HEK293T (cell line): ENCODE results near the gene C17orf50.

ENCODE experiments used
- CTCF ChIA-PET: fragments of 350-600 bp; formaldehyde crosslinking; extraction: SDS; loops from one replicate; lab custom pipeline; 2021; ENCODE audit warnings: antibody characterized with exemption, inconsistent platforms; lab: Yijun Ruan, JAX
- POLR2A ChIA-PET: fragments of 350-600 bp; formaldehyde crosslinking; extraction: SDS; loops from one replicate; lab custom pipeline; 2020; ENCODE audit warnings: antibody characterized with exemption, inconsistent platforms; lab: Yijun Ruan, JAX
- DNase-seq: peaks from one replicate; pipeline ENCODE4 v3.0.0; 2012; ENCODE audit warnings: mixed read lengths; ENCODE audit errors: extremely low spot score
- ARNT ChIP-seq: fragments of 450-650 bp; IDR thresholded peaks from 2 replicates; pipeline ENCODE4 v1.6.1; 2017; ENCODE audit warnings: mild to moderate bottlenecking
- BHLHE40 ChIP-seq: fragments of 450-650 bp; IDR thresholded peaks from 2 replicates; pipeline ENCODE4 v1.6.1; 2016; ENCODE audit warnings: mild to moderate bottlenecking, moderate library complexity, borderline replicate concordance
- CTBP1 ChIP-seq: fragments of 450-650 bp; IDR thresholded peaks from 2 replicates; pipeline ENCODE4 v1.6.1; 2016; ENCODE audit warnings: borderline replicate concordance
- ELF4 ChIP-seq: fragments of 450-650 bp; IDR thresholded peaks from 2 replicates; pipeline ENCODE4 v1.6.1; 2017; ENCODE audit warnings: antibody characterized with exemption
- FOXA1 ChIP-seq: fragments of 450-650 bp; IDR thresholded peaks from 2 replicates; pipeline ENCODE4 v1.6.1; 2016; ENCODE audit warnings: mild to moderate bottlenecking
- FOXK2 ChIP-seq: fragments of 450-650 bp; IDR thresholded peaks from 2 replicates; pipeline ENCODE4 v1.6.1; 2016; ENCODE audit warnings: mild to moderate bottlenecking
- FOXM1 ChIP-seq: fragments of 450-650 bp; IDR thresholded peaks from 2 replicates; pipeline ENCODE4 v1.6.1; 2017; ENCODE audit warnings: mild to moderate bottlenecking, borderline replicate concordance
- HDGF ChIP-seq: fragments of 450-650 bp; IDR thresholded peaks from 2 replicates; pipeline ENCODE4 v1.6.1; 2017; ENCODE audit warnings: antibody characterized with exemption, borderline replicate concordance
- L3MBTL2 ChIP-seq: fragments of 450-650 bp; conservative IDR thresholded peaks from 2 replicates; pipeline ENCODE4 v1.6.1; 2016; ENCODE audit warnings: mild to moderate bottlenecking
- LEF1 ChIP-seq: fragments of 450-650 bp; IDR thresholded peaks from 2 replicates; pipeline ENCODE4 v1.6.1; 2017; ENCODE audit warnings: mild to moderate bottlenecking, borderline replicate concordance
- NFRKB ChIP-seq: fragments of 450-650 bp; IDR thresholded peaks from 2 replicates; pipeline ENCODE4 v1.6.1; 2016; ENCODE audit warnings: mild to moderate bottlenecking, moderate library complexity
- SP1 ChIP-seq: fragments of 450-650 bp; IDR thresholded peaks from 2 replicates; pipeline ENCODE4 v1.6.1; 2017
- SUZ12 ChIP-seq: fragments of 450-650 bp; IDR thresholded peaks from 2 replicates; pipeline ENCODE4 v1.6.1; 2016; ENCODE audit warnings: mild to moderate bottlenecking
- TARDBP ChIP-seq: fragments of 450-650 bp; IDR thresholded peaks from 2 replicates; pipeline ENCODE4 v1.6.1; 2016
- ZNF384 ChIP-seq: fragments of 450-650 bp; IDR thresholded peaks from 2 replicates; pipeline ENCODE4 v1.6.1; 2016
- TF ChIP-seq, protein P1 (sequence below): fragments of 450-650 bp; IDR thresholded peaks from 2 replicates; pipeline ENCODE4 v1.6.1; 2016

Gene C17orf50

DNA sequence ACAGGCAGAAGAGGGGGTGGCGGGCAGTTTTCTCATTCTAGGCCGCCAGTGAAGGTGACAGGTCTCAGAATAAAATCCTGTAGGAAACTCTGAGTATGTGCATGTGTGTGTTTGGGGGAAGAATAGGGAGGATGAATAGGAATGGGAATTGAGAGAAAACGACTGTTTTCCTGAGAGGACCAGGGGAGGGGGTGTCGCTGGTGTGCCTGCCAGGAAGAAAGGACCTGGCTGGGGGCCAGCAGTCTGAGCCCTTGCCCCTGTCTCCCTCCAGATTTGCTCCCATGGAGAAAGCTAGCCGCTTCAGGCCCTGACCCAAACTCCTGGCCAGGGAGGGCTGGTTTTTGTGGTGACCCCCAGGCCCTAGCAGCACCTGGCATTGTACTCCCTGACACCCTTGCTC is 14.4 kb downstream of the C17orf50 start:
- ChIA-PET POLR2A (interaction anchor here (0.7 to 1.9 kb wide), 2 partner anchors 14 to 34 kb away, joined by 3 to 8 read pairs; partner anchors contain the start of gene TAF15), CTCF (interaction anchor here (0.7 kb wide), 1 partner anchor 12 kb away, joined by 3 read pairs; no protein-coding TSS in a partner anchor)
- DNase-seq: no peak
- TF ChIP-seq CTBP1: no peak
- TF ChIP-seq LEF1: no peak
- TF ChIP-seq SP1: no peak
- no peak for TF ChIP-seq ZNF384
- no peak for TF ChIP-seq SUZ12
- no peak for TF ChIP-seq ARNT

DNA sequence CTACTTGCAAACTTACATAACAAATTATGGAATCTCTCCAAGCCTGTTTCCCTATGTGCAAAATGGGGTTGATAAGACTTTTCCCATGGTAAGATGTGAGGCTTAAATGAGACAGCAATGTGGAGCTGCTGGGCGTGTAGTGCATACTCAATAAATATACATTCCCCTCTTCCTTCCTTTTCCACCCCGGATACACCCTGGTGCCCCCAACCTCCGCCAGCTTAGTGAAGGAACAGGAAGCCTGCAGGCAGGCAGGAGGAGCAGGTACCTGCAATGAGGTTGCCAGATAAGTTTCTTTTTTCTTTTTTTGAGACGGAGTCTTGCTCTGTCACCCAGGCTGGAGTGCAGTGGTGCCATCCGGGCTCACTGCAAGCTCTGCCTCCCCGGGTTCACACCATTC is 14.9 kb downstream of the C17orf50 start:
- ChIA-PET CTCF (no interaction called here), POLR2A (interaction anchor here (0.7 to 1.9 kb wide), 2 partner anchors 13 to 33 kb away, joined by 3 to 8 read pairs; partner anchors contain the start of gene TAF15)
- TF ChIP-seq, protein P1, sequence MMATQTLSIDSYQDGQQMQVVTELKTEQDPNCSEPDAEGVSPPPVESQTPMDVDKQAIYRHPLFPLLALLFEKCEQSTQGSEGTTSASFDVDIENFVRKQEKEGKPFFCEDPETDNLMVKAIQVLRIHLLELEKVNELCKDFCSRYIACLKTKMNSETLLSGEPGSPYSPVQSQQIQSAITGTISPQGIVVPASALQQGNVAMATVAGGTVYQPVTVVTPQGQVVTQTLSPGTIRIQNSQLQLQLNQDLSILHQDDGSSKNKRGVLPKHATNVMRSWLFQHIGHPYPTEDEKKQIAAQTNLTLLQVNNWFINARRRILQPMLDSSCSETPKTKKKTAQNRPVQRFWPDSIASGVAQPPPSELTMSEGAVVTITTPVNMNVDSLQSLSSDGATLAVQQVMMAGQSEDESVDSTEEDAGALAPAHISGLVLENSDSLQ: no peak
- no peak for TF ChIP-seq BHLHE40
- no peak for TF ChIP-seq ZNF384
- TF ChIP-seq FOXK2: no peak
- no peak for TF ChIP-seq ARNT
- TF ChIP-seq ELF4: no peak
- no peak for TF ChIP-seq SP1
- no peak for TF ChIP-seq SUZ12
- no peak for DNase-seq

DNA sequence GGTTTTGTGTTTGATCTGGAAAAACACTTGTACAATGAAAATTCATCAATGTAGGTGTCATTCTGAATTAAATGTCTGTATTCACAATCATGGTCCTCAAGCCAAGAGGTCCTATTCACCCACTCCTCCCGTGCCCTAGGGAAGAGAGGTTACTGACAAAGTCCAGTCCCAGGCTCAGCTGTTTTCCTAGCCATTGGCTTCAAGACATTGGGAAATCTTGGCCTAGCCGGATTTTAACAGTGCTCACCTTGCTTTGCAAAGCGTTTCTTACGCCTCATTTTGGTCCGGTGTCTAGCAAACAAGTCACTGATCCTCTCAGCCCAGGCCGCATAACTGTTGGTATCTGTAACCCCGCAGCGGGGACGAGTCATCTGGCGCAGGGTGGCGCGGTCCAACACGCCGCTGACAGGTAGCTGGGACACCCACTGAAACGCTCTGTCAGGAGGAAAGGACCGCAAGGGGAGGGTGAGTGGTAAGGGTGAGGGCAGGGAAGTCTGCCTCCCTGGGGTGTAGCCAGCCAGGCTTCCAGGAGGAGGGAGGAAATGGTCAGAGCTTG is 18.0 kb downstream of the C17orf50 start:
- CTCF ChIA-PET: no interaction called here
- POLR2A ChIA-PET: interaction anchor here (1.0 to 1.7 kb wide), 2 partner anchors 14 to 30 kb away, joined by 3 to 5 read pairs; partner anchors contain the start of gene TAF15
- TF ChIP-seq FOXK2 (no peak), ARNT (no peak), L3MBTL2 (no peak), LEF1 (no peak)
- no peak for DNase-seq

DNA sequence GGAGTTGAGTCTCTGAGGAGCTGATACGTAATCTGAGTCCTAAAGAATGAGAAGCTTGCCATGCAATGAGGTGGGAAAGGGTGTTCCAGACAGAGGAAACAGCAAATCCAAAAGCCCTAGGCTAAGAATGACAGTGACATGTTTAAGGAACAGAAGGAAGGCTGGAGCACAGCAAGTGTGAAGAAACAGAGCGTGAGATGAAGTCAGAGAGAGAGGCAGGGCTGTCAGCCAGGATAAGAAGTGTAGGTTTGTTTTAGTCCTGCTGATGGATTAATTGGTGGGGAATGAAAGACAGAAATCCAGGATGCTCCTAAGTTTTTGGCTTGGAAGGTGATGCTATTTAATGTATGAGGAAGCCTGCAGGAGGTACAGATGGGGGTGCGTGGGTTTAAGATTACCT is 20.3 kb downstream of the C17orf50 start:
- CTCF ChIA-PET: interaction anchor here (2.2 kb wide), 1 partner anchor 17 kb away, joined by 13 read pairs; no protein-coding TSS in a partner anchor
- POLR2A ChIA-PET: interaction anchor here (0.9 kb wide), 1 partner anchor 150 kb away, joined by 3 read pairs; the partner anchor contains the start of gene RDM1
- TF ChIP-seq L3MBTL2: no peak
- no peak for TF ChIP-seq CTBP1
- no peak for TF ChIP-seq SUZ12
- no peak for TF ChIP-seq FOXA1
- TF ChIP-seq NFRKB: no peak
- no peak for TF ChIP-seq BHLHE40
- no peak for TF ChIP-seq TARDBP
- TF ChIP-seq ARNT: no peak
- TF ChIP-seq, protein P1: no peak
- no peak for DNase-seq

DNA sequence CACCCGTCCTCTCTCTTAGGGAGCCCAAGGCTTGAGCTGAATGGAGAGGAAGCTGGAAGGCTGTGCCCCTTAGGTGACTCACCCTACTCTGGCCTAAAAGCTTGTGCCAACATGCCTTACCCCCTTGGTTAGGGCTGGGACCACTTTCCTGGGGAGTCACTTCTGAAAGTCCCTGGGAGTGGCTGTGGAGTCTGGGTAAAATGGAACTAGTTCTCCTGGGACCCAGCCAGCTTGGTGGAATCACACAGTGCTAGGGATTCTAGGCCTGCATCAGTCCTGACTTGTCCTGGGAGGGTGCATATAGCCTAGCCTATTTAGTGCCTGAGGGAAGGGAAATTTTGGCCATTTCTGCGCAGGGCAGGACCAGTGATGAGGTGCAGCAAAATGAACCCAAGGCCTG is 24.2 kb downstream of the C17orf50 start:
- DNase-seq: no peak
- ChIA-PET CTCF (interaction anchor here (2.2 kb wide), 1 partner anchor 21 kb away, joined by 17 read pairs; no protein-coding TSS in a partner anchor), POLR2A (interaction anchor here (1.1 kb wide), 1 partner anchor 39 kb away, joined by 4 read pairs; no protein-coding TSS in a partner anchor)
- TF ChIP-seq BHLHE40 (no peak), ELF4 (no peak), FOXK2 (no peak)

DNA sequence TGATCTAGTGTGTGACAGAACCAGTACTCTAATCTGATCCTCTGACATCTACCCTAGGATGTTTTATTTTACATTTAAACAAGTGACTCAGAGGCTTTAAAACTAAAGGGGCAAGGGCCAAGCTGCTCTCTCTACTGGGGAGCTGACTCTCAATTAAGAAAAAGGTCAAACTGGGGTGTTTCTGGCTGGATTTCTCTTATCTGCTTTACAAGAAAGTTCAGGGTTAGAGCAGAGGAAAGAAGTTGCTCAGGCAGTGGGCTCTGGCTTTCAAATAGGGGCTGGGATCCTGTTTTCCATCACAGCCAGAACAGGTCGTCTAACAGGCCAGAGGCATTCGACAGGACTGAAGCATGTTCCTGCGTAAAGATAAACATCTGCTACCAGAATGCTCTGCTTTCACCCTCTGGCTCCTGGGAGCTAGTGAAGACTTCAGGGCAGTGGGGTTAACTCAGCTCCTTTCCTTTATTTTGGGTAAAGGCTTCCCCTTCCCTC is 26.3 kb downstream of the C17orf50 start:
- DNase-seq: no peak
- TF ChIP-seq FOXK2: no peak
- TF ChIP-seq CTBP1: no peak
- TF ChIP-seq SUZ12: no peak
- no peak for TF ChIP-seq TARDBP
- no peak for TF ChIP-seq NFRKB
- TF ChIP-seq FOXM1: no peak
- TF ChIP-seq, protein P1: no peak
- no peak for TF ChIP-seq HDGF
- no peak for TF ChIP-seq L3MBTL2
- TF ChIP-seq LEF1: no peak
- TF ChIP-seq SP1: no peak
- no peak for TF ChIP-seq ZNF384
- no peak for TF ChIP-seq BHLHE40
- no peak for TF ChIP-seq FOXA1
- no peak for TF ChIP-seq ARNT
- ChIA-PET POLR2A (interaction anchor here (1.7 to 3.4 kb wide), 2 partner anchors 21 to 23 kb away, joined by 7 to 30 read pairs; partner anchors contain the start of gene TAF15), CTCF (interaction anchor here (0.7 to 3.7 kb wide), 2 partner anchors 22 to 23 kb away, joined by 3 to 37 read pairs; partner anchors contain the start of gene TAF15)
